ENCODE data around the gene PHLPP1. TPM values are rescaled to one million over a fixed set of nuclear protein-coding genes. Genes with fewer than 3 reads are reported as not detected.
"Not testable (repeated sequence)": the region's sequence is repeated elsewhere in the genome, so short reads cannot be mapped to it uniquely, and the experiment has no call there.

The PHLPP1 gene
- total RNA-seq, 2 experiments from 2014 or later, result 8.2 to 8.6 TPM

DNA sequence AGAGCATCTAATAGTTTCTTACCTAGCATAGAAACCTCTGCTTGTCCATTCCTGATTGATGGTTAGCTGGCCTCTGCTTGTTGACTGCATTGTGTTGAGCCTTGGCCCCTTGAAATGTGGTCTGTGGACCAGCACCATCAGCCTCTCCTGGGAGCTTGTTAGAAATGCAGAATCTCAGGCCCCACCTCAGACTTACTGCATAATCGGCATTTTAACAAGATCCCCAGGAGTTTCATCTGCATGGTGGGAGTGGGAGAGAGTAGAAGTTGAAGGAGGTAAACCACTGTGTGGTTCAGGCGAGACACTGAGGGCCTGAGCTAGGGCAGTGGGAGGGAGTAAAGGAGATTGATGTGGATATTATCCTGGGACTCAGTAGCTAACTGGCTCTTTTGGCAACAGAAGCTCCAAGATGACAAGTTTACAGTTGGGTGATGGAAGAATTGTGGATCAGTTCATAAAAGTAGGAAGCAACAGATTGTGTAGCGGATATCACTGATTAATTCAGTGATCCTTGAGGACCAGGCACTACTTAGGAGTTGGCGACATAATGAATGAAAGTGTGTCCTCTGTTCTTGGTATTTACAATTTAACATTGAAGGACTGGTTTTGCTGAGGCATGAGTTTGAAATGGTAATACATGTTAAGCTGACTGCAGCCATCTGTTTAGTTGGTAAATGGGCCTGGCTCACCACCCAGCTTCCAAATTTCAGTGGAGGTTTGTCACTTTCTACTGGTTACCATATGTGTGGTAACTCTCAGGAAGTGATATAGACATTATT, 20.9 kb downstream of the PHLPP1 start:
- POLR2A ChIA-PET, result no interaction called here
- Mint-ChIP-seq H3K36me3 (ENCODE audit: low read depth) (peaks cover 10% of the 10 kb centered on the region), H3K4me1 (ENCODE audit: low read depth) (peaks cover 10% of the 10 kb centered on the region), H3K4me3 (no peak overlapping the region), H3K9me3 (peaks cover 13% of the 10 kb centered on the region), H3K27me3 (no peaks in the 10 kb centered on the region), H3K27ac (no peak overlapping the region)
- no peak for DNase-seq
- ATAC-seq, result no peak
- TF ChIP-seq, protein P1, sequence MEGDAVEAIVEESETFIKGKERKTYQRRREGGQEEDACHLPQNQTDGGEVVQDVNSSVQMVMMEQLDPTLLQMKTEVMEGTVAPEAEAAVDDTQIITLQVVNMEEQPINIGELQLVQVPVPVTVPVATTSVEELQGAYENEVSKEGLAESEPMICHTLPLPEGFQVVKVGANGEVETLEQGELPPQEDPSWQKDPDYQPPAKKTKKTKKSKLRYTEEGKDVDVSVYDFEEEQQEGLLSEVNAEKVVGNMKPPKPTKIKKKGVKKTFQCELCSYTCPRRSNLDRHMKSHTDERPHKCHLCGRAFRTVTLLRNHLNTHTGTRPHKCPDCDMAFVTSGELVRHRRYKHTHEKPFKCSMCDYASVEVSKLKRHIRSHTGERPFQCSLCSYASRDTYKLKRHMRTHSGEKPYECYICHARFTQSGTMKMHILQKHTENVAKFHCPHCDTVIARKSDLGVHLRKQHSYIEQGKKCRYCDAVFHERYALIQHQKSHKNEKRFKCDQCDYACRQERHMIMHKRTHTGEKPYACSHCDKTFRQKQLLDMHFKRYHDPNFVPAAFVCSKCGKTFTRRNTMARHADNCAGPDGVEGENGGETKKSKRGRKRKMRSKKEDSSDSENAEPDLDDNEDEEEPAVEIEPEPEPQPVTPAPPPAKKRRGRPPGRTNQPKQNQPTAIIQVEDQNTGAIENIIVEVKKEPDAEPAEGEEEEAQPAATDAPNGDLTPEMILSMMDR (IDR thresholded peaks at IDR 0.05), result no peak
- CTCF ChIA-PET, result interaction anchor here (1.3 kb wide), 1 partner anchor 222 kb away, joined by 4 read pairs; no protein-coding TSS in a partner anchor
- intact Hi-C loops (cut with micrococcal nuclease), result no loop called here

DNA sequence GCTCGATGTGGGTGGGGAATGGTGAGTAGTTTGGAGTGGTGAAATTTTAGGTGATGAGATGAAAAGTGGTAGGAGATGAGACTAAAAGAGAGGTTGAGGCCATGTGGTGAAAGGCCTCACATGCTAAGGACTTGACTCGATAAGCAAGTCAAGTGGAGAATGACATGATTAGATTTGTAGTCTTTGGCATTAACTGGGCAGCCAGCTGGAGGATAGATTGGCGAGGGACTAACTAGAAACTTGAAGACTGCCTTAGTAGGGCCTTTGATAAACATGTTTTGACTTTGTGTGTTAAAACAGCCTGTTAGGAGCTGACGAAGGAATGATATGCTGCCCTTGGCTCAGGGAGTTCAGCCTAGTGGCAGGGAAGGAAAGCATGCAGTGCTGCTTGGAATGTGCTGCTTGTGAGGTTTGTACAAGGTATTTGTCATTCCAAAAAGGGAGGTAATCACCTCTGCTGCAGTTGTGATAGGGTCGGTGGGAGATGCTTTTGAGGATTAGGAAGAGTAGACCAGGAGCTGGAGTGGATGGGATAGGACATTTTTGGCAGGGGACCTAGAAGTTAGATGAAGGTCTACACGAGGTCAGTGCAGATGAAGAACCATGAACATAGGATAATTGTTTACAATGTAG, 22.0 kb downstream of the PHLPP1 start:
- no peak for DNase-seq

DNA sequence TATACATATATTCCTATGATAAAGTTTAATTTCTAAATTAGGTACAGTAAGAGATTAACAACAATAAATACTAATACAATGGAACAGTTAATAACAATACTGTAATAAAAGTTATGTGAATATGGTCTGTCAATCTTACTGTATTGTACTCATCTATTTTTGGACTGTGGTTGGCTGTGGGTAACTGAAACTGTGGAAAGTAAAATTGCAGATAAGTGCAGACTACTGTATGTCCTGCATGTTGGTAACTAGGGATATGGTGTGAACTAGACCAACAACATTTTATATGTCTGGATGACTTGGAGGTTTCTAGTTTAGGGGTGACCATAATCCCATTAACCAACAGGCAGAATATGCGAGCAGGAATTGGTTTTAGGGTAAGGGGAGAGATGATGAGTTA, 23.3 kb downstream of the PHLPP1 start:
- intact Hi-C loops (cut with micrococcal nuclease), result no loop called here
- Mint-ChIP-seq H3K27ac (no peak overlapping the region), H3K4me3 (no peak overlapping the region), H3K4me1 (ENCODE audit: low read depth) (peaks cover 17% of the 10 kb centered on the region), H3K9me3 (peaks cover 3% of the 10 kb centered on the region), H3K36me3 (ENCODE audit: low read depth) (peaks cover 3% of the 10 kb centered on the region), H3K27me3 (no peaks in the 10 kb centered on the region)
- ATAC-seq, result no peak
- DNase-seq, result no peak
- CTCF ChIA-PET, result no interaction called here
- TF ChIP-seq, protein P1 (IDR thresholded peaks at IDR 0.05), result no peak
- POLR2A ChIA-PET, result no interaction called here

More for the DNA sequence above, 22.0 kb downstream of the PHLPP1 start:
- no peaks in the 10 kb centered on the region for H3K27me3 Mint-ChIP-seq
- ATAC-seq, result no peak
- ChIA-PET CTCF (interaction anchor here (1.3 kb wide), 1 partner anchor 220 kb away, joined by 4 read pairs; no protein-coding TSS in a partner anchor), POLR2A (no interaction called here)
- H3K4me1 Mint-ChIP-seq (ENCODE audit: low read depth), result peaks cover 17% of the 10 kb centered on the region
- TF ChIP-seq, protein P1 (IDR thresholded peaks at IDR 0.05), result no peak
- H3K27ac Mint-ChIP-seq, result no peak overlapping the region
- H3K36me3 Mint-ChIP-seq (ENCODE audit: low read depth), result peaks cover 6% of the 10 kb centered on the region
- no peak overlapping the region for H3K4me3 Mint-ChIP-seq
- H3K9me3 Mint-ChIP-seq, result peaks cover 6% of the 10 kb centered on the region
- intact Hi-C loops (cut with micrococcal nuclease), result no loop called here

DNA sequence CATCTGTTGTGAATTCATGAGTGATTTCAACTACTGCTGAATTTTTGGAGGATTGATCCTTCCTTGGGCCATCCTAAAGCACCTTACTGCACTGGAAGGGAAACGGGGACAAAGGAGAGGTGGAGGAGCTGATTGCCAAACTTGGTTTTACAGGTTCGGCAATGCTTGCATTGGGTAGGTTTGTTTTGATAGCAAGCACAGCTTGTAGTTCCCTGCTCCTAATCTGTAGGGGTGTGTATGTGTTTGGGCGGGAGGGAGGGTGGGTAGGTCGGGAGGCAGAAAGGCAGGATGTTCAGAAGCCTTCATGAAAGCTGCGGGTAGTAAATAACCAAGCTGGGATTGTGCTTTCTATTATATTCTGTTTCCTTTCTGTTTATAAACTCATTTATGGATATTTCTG, 24.6 kb downstream of the PHLPP1 start:
- Mint-ChIP-seq H3K9me3 (peaks cover 3% of the 10 kb centered on the region), H3K27ac (no peak overlapping the region), H3K27me3 (no peaks in the 10 kb centered on the region), H3K4me1 (ENCODE audit: low read depth) (peaks cover 26% of the 10 kb centered on the region), H3K36me3 (ENCODE audit: low read depth) (peaks cover 3% of the 10 kb centered on the region), H3K4me3 (no peak overlapping the region)
- intact Hi-C loops (cut with micrococcal nuclease), result no loop called here
- ATAC-seq, result no peak
- DNase-seq, result no peak
- POLR2A ChIA-PET, result no interaction called here
- TF ChIP-seq, protein P1 (IDR thresholded peaks at IDR 0.05), result no peak
- CTCF ChIA-PET, result interaction anchor here (1.5 kb wide), 1 partner anchor 243 kb away, joined by 3 read pairs; no protein-coding TSS in a partner anchor

DNA sequence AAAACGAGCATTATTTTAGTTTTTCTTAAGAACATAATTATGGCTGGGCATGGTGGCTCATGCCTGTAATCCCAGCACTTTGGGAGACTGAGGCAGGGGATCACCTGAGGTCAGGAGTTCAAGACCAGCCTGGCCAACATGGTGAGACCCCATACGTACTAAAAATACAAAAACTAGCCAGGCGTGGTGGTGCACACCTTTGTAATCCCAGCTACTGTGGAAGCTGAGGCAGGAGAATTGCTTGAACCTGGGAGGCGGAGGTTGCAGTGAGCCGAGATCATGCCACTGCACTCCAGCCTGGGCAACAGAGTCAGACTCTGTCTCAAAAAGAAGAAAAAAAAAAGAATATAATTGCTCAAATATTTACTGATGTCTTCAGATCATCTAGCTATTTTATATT, 25.3 kb downstream of the PHLPP1 start:
- H3K27me3 Mint-ChIP-seq; H3K4me3 Mint-ChIP-seq; POLR2A ChIA-PET; DNase-seq; H3K9me3 Mint-ChIP-seq; H3K36me3 Mint-ChIP-seq (ENCODE audit: low read depth); ATAC-seq; H3K27ac Mint-ChIP-seq; intact Hi-C loops (cut with micrococcal nuclease): not testable (repeated sequence)
- CTCF ChIA-PET, result interaction anchor here (1.5 kb wide), 1 partner anchor 242 kb away, joined by 3 read pairs; no protein-coding TSS in a partner anchor
- H3K4me1 Mint-ChIP-seq (ENCODE audit: low read depth), result peaks cover 30% of the 10 kb centered on the region

Data from activated CD8-positive, alpha-beta T cell treated with anti-CD3 and anti-CD28 coated beads for 36 hours (primary cell).